ENCODE results near the gene CENPS.
A peak's percentile ranks its signal among the peaks of the same experiment; 100 is the strongest.
"Not testable (repeated sequence)": the region's sequence is repeated elsewhere in the genome, so short reads cannot be mapped to it uniquely, and the experiment has no call there.

The CENPS gene

GRCh38 chr1:10451287-10451686 is 21.1 kb downstream of the CENPS start:
- DNase-seq (ENCODE audit: low read depth) = no peak

DNA sequence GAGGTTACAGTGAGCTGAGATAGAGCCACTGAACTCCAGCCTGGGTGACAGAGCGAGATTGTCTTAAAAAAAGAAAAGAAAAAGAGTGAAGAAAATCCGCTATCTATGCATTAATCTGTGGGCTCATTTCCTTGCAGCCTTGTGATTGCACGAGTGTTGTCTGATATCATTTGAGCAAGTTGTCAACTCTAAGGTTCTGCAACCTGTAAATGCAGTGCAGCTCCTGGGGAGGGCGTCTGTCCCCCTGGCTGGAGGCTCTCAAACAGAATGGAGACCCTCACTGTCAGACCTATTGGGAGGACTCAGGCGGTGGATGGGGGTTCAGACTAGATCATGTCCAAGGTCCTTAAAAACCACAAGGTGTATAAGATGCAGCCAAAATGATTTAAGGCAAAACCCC is 25.8 kb downstream of the CENPS start:
- DNase-seq (ENCODE audit: low read depth) = no peak

- no peak for DNase-seq (ENCODE audit: low read depth)
These were observed 26.4 kb downstream of the CENPS start for GRCh38 chr1:10456661-10457060.

DNA sequence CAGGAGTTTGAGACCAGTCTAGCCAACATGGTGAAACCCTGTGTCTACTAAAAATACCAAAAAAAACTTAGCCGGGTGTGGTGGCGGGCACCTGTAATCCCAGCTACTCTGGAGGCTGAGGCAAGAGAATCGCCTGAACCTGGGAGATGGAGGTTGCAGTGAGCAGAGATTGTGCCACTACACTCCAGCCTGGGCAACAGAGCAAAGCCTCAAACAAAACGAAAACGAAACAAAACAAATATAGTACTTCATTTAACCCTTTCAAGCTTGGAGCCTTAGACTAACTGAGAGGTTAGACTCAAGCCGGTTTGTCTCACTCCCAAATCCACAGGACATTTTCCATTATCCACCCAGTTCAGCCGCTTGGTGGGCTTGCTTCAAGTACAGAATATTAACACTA is 27.2 kb downstream of the CENPS start:
- DNase-seq (ENCODE audit: low read depth) = not testable (repeated sequence)

GRCh38 chr1:10457875-10458274 is 27.6 kb downstream of the CENPS start:
- DNase-seq (ENCODE audit: low read depth) = no peak

- peak; percentile 48 for DNase-seq (ENCODE audit: low read depth)
These were observed 29.0 kb downstream of the CENPS start for GRCh38 chr1:10459184-10459583.

GRCh38 chr1:10467078-10467477 is 36.8 kb downstream of the CENPS start:
- no peak for DNase-seq (ENCODE audit: low read depth)

GRCh38 chr1:10470043-10470442 is 39.8 kb downstream of the CENPS start:
- no peak for DNase-seq (ENCODE audit: low read depth)

GRCh38 chr1:10471411-10472219 is 41.4 kb downstream of the CENPS start:
- no peak for DNase-seq (ENCODE audit: low read depth)

DNA sequence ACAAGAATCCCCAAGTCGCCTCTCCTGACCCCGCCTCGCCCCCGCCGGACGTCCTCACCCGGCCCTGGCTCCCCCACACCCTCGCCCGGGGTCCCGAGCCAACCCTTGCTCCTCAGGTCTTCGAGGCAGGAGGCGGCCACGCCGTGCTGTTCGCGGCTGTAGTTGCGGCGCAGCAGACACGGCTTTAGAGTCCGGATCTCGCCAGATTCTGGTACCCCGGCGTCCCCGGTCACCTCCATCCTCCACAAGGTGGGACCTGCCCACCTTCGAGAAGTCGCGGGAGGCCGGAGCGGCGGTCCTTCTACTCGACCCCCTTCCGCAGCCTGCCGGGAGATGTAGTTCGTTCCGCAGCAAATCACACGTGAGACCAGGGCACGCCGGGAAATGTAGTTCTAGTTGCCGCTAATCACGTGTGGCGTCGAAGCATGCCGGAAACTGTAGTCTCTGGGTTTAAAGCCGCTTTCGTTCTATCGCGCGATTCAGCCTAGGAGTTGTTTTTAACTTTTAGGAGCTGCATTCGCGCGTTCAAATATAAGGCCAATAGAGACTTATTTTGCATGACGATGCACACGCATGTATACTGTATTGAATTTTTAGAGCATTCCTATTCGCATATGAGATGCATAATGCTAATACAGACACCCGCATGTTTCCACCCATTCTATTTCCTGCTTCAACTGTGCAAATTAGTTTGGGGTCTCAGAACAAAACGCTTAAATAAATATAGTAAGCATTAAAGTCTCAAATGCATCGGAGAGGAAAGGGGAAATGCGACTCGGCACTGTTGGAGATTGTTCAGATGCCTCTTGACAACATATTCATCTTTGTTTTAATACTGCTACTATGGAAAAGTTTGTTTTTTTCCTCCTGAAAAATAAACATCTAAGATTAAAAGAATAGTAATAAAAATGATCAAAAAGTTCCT is 42.2 kb downstream of the CENPS start, which contains the start of gene DFFA:
TSS of gene DFFA (minus strand) at position 310 of the 925 bp plus-strand sequence. CDS start at position 239, 71 bp downstream.
- peak; percentile 88 for DNase-seq (ENCODE audit: low read depth)

- no peak for DNase-seq (ENCODE audit: low read depth)
These were observed 43.0 kb downstream of the CENPS start for GRCh38 chr1:10473145-10473765.

DNA sequence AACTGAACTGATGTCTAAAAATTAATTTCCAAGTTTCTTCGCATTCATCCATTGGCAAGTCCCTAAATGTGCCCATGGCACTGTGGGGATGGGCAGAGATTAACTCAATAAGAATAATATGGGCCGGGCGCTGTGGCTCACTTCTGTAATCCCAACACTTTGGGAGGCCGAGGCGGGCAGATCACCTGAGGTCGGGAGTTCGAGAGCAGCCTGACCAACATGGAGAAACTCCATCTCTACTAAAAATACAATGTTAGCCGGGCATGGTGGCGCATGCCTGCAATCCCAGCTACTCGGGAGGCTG is 44.0 kb downstream of the CENPS start:
- not testable (repeated sequence) for DNase-seq (ENCODE audit: low read depth)

- DNase-seq (ENCODE audit: low read depth) = peak; percentile 47
These were observed 44.6 kb downstream of the CENPS start, which contains the start of gene PEX14 for GRCh38 chr1:10474613-10475507. Gene PEX14, plus strand, starts transcription at chr1:10474950. Its CDS starts 17 bp downstream, at chr1:10474967.

- DNase-seq (ENCODE audit: low read depth) = no peak
These were observed 45.3 kb downstream of the CENPS start for GRCh38 chr1:10475510-10475909.

- DNase-seq (ENCODE audit: low read depth) = no peak
These were observed 49.1 kb downstream of the CENPS start for GRCh38 chr1:10479296-10479695.

- DNase-seq (ENCODE audit: low read depth) = no peak
These were observed 50.4 kb downstream of the CENPS start for GRCh38 chr1:10480614-10481013.

DNA sequence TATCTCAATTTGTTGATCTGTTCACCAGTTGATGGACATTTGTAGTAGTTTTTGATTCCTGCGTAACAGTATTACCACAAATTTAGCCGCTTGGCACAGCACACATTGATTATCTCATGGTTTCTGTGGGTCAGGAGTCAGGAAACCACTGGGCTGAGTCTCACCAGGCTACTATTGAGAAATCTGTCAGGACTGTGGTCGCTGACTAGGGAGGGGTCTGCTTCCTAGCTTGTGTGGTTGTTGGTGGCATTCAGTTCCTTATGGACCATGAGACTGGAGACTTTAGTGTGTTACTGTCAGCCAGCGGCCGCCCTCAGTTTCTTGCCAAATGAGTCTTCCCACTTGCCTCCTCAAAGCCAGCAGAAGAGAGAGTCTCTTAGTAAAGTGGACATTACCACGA is 54.3 kb downstream of the CENPS start:
- no peak for DNase-seq (ENCODE audit: low read depth)

DNA sequence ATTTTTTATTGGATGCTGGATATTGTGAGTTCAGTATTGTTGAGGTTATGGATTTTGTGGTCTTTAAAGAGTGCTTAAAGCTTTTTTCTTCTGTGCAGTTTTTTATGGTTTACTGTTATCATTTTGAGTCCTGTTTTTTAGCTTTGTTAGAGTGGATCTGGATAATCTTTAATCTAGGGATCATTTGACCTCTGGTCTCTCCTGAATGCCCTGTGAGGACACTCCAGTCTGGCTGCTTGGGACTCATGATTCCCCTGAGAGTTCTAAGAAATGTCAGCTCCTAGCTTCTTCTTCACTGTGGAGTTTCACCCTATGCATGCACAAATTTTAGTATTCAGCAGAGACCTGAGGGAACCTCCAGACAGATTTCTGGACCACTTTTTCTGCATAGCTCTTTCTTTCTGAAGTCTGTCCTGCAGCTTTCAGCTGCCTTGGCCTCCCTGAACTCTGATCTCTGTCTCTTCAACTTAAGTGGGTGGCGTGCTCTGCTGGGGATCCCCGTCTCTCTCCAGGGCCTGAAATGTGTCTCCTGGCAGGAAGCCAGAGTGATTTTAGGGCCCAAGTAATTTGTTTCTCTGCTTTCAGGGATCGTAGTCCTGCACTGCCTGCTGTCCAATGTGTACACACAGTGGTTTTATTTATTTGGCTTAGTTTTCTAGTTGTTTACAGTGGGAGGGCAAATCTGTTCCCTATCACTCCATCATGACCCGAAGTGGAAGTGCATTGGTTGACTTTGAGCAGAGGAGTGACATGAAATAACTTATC is 59.2 kb downstream of the CENPS start:
- no peak for DNase-seq (ENCODE audit: low read depth)

DNA sequence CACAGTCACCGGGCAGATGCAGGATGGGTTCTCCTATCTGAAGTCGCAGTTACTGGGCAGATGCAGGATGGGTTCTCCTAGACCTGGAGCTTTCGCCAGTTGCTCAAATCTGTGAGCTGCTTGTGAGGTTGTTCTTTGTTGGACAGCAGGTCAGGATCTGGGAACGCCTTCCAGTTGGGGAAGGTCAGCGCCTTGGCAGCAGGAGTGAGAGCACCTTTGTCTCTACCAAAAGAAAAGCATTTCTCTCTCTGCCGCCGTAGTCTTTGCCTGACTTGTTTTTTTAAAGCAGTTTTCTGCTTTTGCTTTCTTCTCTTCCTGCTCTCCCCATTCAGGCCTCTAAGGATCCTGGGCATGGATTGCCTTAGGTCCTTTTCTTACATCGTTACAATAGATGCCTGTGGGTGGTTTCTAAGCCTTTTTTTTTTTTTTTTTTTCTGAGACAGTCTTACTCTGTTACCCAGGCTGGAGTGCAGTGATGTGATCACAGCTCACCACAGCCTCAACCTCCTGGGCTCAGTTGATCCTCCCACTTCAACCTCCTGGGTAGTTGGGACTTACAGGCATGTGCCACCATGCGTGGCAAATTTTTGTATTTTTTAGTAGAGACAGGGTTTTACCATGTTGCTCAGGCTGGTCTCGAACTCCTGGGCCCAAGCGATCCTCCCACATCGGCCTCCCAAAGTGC is 60.2 kb downstream of the CENPS start:
- DNase-seq (ENCODE audit: low read depth) = no peak
